ES-I3 (cell line): Measurements from ENCODE around the gene BABAM2.
"Not testable (repeated sequence)": the region's sequence is repeated elsewhere in the genome, so short reads cannot be mapped to it uniquely, and the experiment has no call there.

Experiments
- H3K36me3 ChIP-seq: 2 replicates; pipeline ENCODE4 v1.6.1; 2013; ENCODE audit warnings: mild to moderate bottlenecking, low read length, control low read depth, moderate library complexity; ENCODE audit not compliant: insufficient read depth
- H3K4me1 ChIP-seq: 2 replicates; pipeline ENCODE4 v1.6.1; 2013; ENCODE audit warnings: mild to moderate bottlenecking, control low read depth, low read length; ENCODE audit not compliant: insufficient read depth
- H3K9ac ChIP-seq: 2 replicates; pipeline ENCODE4 v1.6.1; 2013; ENCODE audit warnings: low read depth, mild to moderate bottlenecking, low read length, moderate library complexity
- H3K9me3 ChIP-seq: 2 replicates; pipeline ENCODE4 v1.6.1; 2013; ENCODE audit warnings: mild to moderate bottlenecking, low read length, moderate library complexity; ENCODE audit not compliant: control insufficient read depth, insufficient read depth

The BABAM2 gene

DNA sequence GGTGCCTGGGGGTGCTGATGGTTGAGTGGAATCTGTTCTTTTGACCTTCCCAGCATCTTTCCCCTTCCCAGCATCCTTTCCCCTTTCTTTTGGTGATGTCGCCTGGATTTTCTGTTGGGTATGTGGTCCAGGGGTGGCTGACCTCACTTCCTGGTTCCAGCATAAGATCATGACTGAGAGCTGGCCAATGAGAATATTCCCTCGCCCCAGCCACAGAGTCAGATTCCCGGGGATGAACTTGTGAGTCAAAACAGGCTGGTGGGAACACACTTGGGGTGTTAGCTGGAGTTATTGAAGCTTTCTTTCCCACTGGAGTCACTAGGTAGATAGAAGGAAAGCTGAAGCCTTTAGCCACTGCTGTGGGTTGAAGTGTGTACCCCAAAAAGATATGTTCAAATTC is 474.1 kb downstream of the BABAM2 start:
- Histone ChIP-seq H3K9ac (no peak overlapping the region), H3K9me3 (no peaks in the 10 kb centered on the region), H3K36me3 (no peaks in the 10 kb centered on the region), H3K4me1 (peaks cover 14% of the 10 kb centered on the region; the same call in 1 of the 2 replicates)

DNA sequence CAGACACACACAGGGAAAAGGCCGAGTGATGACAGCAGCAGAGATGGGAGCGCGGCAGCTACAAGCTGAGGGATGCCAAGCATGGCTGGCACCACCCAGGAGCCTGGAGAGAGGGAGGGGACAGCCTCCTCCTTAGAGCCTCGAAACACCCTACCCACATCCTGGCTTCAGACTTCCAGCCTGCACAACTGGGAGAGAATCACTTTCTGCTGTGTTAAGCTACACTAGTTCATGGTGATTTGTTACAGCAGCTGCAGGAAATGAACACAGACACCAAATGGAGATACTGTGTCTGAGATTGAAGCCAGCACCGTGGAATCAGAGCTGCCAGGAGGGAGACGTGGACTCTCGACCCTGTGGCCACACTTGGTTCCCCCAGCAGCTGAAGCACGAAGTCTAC is 474.6 kb downstream of the BABAM2 start:
- Histone ChIP-seq H3K4me1 (peaks cover 14% of the 10 kb centered on the region; the same call in 1 of the 2 replicates), H3K9me3 (no peaks in the 10 kb centered on the region), H3K36me3 (no peaks in the 10 kb centered on the region), H3K9ac (no peak overlapping the region)

DNA sequence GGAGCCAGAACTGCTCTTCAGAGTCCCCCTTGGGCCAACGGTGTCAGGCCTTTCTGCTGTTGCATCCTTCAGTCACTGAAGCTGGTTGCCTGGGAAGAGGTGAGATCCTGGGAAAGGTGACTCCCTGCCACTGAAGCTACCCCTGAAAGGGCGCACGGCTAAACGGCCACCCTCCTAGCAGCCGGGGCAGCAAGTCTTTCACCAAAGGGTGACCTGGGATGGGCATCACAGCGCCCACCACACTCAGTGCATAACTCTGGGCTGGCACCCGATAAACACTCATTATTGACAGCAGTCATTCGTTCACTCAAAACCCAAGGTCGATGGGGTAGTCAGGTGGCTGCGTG is 475.6 kb downstream of the BABAM2 start:
- no peaks in the 10 kb centered on the region for H3K36me3 ChIP-seq
- H3K9me3 ChIP-seq: no peaks in the 10 kb centered on the region
- no peak overlapping the region for H3K9ac ChIP-seq
- H3K4me1 ChIP-seq: peaks cover 11% of the 10 kb centered on the region; the same call in 1 of the 2 replicates

- Histone ChIP-seq H3K36me3 (no peaks in the 10 kb centered on the region), H3K9me3 (no peaks in the 10 kb centered on the region), H3K4me1 (peaks cover 11% of the 10 kb centered on the region; the same call in 1 of the 2 replicates), H3K9ac (no peak overlapping the region)
These were observed 476.2 kb downstream of the BABAM2 start for GRCh38 chr2:28366496-28367282.

DNA sequence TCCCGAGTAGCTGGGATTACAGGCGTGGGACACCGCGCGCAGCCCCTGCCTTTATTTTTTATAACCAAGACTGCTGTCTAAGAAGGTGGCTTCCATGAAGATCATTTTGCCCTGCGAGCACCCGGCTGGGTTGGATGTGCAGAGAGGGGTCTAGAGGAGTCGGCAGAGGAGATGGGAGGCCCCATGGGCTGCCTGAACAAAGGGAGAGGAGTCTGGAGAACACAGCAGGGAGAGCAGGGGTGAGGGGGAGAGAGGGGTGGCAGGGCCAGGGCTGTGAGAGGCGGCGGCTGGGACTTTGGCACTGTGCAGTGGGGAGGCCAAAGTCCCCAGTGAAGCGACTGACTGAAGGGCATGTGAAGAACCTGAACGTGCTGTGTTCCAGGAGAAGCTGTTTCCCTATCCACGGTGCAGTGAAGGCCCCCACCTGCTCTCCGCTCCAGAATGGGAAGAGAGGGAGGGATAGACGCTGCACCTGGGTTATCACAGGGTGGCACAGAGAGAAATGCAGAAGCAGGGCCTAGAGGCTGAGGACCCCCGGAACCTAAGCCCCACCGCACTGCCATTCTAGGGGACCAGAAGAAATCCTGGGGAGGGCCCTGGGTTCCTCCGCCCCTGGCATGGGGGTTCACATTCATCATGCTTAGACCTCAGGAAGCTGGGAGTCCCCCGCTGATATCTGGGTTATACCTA is 477.3 kb downstream of the BABAM2 start:
- Histone ChIP-seq H3K4me1 (peaks cover 11% of the 10 kb centered on the region; the same call in 1 of the 2 replicates), H3K36me3 (no peaks in the 10 kb centered on the region), H3K9me3 (no peaks in the 10 kb centered on the region), H3K9ac (no peak overlapping the region)

DNA sequence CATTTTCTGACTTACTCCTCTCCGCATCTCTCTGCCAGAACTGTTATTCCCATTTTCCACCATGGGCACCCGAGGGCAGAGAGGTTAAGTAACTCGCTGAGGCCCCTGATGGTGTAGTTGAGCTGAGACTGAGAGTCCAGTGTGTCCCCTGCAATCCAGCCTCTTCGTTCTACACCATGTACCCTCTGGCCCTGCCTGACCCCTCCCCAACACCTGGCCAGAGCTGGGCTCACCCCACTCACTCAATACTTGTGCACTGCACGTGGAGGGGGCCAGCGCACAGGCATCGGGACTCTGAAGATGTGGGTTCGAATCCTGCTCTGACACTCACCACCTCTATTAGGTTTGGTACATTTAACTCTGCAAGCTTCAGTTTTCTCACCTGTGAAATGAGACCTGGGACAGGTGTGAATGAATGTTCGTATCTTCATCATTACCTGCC is 477.8 kb downstream of the BABAM2 start:
- H3K9ac ChIP-seq: no peak overlapping the region
- no peaks in the 10 kb centered on the region for H3K9me3 ChIP-seq
- peaks cover 8% of the 10 kb centered on the region; the same call in 1 of the 2 replicates for H3K4me1 ChIP-seq
- no peaks in the 10 kb centered on the region for H3K36me3 ChIP-seq

DNA sequence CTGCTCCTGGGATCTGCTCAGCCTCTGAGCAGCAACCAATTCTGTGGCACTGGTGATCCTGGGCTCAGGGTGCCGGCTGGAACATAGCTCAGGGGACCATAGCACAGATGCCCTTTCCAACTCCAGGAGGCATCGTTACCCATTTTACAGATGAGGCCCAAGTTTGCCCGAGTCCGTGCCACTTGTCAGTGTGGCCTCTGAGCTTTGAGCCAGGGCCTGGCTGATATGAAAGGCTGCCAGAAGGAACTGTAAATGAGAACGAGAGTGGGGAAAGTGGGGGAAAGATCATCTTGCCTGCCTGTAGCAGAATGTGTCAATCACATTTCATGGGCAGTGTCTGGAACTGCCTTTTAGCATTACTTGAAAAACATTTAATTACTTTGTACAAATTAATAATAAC is 478.8 kb downstream of the BABAM2 start:
- Histone ChIP-seq H3K4me1 (peaks cover 7% of the 10 kb centered on the region; the same call in 1 of the 2 replicates), H3K36me3 (no peaks in the 10 kb centered on the region), H3K9me3 (no peaks in the 10 kb centered on the region), H3K9ac (no peak overlapping the region)

DNA sequence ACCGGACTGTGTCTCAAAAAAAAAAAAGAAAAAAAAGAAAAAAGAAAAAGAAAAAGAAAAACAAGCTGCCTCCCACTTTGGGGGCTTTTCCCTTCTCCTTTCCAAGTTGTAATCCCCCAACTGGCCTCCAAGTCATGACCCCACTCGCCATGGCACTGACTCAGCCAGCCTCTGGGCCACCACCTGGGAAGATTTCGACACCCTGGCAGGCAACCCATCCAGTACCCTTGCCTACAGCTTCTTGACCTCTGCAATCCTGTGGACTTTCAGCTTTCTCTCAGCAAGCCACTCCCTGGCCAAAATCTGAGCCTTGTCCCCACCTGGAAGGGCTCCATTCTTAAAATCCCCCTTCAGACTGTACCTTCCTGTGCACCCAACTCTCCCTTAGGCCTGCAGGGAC is 479.8 kb downstream of the BABAM2 start:
- Histone ChIP-seq H3K9me3 (no peaks in the 10 kb centered on the region), H3K36me3 (no peaks in the 10 kb centered on the region), H3K9ac (no peak overlapping the region), H3K4me1 (peaks cover 7% of the 10 kb centered on the region; the same call in 1 of the 2 replicates)

- H3K9me3 ChIP-seq, H3K4me1 ChIP-seq, H3K9ac ChIP-seq, H3K36me3 ChIP-seq: not testable (repeated sequence)
These were observed 481.2 kb downstream of the BABAM2 start for GRCh38 chr2:28371728-28372127.

DNA sequence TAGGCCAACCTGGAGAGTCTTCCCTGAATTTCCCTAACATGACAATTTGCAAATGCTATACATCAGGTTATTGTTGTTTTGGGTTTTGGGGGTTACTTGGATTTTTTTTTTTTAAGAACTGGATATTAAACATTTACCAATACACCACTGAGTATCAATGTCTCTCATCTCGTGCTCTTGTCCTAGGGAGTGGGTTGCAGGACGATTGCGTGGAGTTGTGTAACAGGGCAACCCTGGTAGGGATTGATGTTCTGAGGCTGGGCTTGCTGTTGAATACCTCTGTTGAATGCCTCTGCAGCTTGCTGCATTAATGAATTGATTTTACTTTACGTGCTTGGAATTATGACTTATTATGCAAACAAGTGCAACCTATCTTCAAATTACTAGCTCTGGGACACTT is 483.3 kb downstream of the BABAM2 start:
- H3K4me1 ChIP-seq: no peaks in the 10 kb centered on the region; the same call in 1 of the 2 replicates
- H3K9ac ChIP-seq: no peak overlapping the region
- H3K36me3 ChIP-seq: no peaks in the 10 kb centered on the region
- H3K9me3 ChIP-seq: no peaks in the 10 kb centered on the region

DNA sequence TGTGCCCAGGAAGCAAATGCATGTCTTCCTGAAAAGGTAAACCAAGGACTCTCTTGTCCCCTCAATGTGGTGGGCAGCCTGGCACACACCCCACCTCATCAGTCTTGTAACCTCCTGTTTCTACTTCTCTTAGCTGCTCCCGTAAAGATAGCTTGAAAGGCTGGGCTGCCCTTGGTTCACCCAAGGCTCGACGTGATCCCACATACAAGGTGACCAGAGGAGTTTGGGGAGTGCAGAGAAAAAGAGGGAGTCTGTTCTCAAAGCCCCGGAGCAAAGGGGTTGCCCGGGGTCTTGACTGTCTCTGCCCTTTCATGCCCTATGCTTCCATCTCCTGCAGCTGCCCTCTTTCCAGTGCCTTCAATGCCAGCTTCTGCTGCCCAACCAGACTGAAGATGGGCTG is 483.8 kb downstream of the BABAM2 start:
- H3K4me1 ChIP-seq: no peaks in the 10 kb centered on the region; the same call in 1 of the 2 replicates
- no peaks in the 10 kb centered on the region for H3K9me3 ChIP-seq
- H3K9ac ChIP-seq: no peak overlapping the region
- H3K36me3 ChIP-seq: no peaks in the 10 kb centered on the region

GRCh38 chr2:28375236-28375635 is 484.7 kb downstream of the BABAM2 start:
- no peaks in the 10 kb centered on the region; the same call in 1 of the 2 replicates for H3K4me1 ChIP-seq
- no peaks in the 10 kb centered on the region for H3K36me3 ChIP-seq
- no peak overlapping the region for H3K9ac ChIP-seq
- H3K9me3 ChIP-seq: no peaks in the 10 kb centered on the region

DNA sequence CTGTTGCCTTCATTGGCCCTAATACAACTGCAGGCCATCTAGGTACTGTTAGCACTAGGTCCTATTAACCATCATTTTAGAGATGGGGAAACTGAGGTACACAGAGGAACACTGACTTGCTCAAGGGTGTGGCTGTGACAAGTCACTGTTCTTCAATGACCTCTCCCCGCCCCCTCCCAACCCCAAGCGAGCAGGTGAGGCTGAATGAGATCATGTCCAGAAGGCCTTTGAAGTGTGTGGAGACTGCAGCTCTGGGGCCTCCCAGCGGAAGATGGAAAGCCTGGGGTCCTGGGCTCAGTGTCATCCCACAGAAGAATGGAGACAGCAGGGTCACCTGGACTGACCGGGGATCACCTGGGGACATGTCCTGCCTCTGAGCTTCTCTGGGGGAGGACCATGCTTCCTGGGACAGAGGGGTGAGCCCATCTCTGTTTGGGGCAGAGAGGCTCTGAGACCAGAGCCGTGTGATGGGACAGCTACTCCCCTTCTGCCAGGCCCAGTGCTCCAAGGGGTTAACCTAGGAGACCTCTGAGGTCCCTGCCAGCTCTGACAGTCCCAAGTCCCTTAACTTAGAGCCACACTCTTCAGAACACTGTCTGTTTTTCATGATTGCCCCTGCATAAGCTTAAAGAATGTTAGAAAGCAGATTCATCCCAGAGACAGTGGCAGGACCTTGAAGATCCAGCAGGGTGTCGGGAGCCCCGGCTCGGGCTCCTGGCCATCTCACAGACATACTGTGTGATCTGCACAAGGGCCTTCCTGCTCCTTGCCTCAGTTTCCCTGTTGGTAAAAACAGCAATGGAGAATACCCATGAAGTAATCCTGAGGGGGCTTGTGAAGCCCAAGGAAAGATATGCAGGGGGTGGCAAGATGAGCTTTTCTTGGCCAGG is 485.5 kb downstream of the BABAM2 start:
- Histone ChIP-seq H3K36me3 (no peaks in the 10 kb centered on the region), H3K9me3 (no peaks in the 10 kb centered on the region), H3K9ac (no peak overlapping the region), H3K4me1 (no peaks in the 10 kb centered on the region; the same call in 1 of the 2 replicates)

DNA sequence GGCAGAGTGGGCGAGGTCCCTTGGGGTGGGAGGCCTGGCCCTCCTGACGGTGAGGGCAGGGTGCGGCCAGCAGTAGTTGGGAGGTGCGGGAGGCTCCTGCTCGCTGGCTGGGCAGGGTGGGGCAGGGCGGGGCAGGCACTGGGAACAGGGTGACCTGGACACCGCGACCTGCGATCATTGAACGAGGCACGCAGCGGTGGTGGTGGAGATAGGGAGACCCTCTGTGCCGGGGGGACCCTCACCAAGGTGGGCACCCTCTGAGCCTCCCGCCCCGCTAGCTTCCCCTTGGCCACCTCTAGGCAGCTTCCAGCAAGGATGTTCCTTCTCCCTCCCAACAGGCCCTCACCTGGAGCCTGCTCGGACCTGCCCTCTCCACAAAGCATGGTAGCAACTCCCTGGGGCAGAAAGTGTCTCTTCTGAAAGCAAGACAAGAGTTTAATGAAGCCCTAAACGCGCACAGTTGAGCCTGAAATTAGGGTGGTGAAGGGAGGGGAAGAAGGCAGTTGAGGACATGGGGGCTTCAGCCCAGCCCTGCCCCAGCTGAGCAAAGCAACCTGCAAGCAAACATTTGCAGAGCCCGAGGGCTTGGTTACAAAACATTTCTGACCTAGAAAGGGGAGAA is 486.8 kb downstream of the BABAM2 start:
- H3K36me3 ChIP-seq: no peaks in the 10 kb centered on the region
- H3K9ac ChIP-seq: no peak overlapping the region
- H3K9me3 ChIP-seq: no peaks in the 10 kb centered on the region
- no peaks in the 10 kb centered on the region; the same call in 1 of the 2 replicates for H3K4me1 ChIP-seq
